Keratinocyte (primary cell): Measurements from ENCODE around the gene SGIP1. TPM values are rescaled to one million over a fixed set of nuclear protein-coding genes. Genes with fewer than 3 reads are reported as not detected.

Experiments
- DNase-seq: peaks from one replicate; pipeline ENCODE4 v3.0.0-alpha.2; 2011; ENCODE audit warnings: low read depth, missing footprints, low spot score
- FAIRE-seq: peaks from 2 replicates; lab custom pipeline; 2011; peaks lifted over from hg19 to GRCh38; lab: Jason Lieb, UNC
- H2AFZ ChIP-seq: 2 replicates; pipeline ENCODE4 v1.6.0; 2012; ENCODE audit warnings: low read length, control low read depth, inconsistent platforms; ENCODE audit not compliant: control insufficient read depth
- H3K27ac ChIP-seq: 2 replicates; pipeline ENCODE4 v1.5.1; 2011; ENCODE audit warnings: low read length; ENCODE audit not compliant: control insufficient read depth, insufficient read depth
- H3K27me3 ChIP-seq: 3 replicates; pipeline ENCODE4 v1.6.0; 2011; ENCODE audit warnings: low read length; ENCODE audit not compliant: control insufficient read depth, insufficient read depth; ENCODE audit errors: extremely low read depth
- H3K36me3 ChIP-seq, 2 experiments: 2 replicates in 1 of 2; 3 replicates in 1 of 2; pipeline ENCODE4 v1.5.1; 2011; ENCODE audit warnings: low read length in 2 of 2, mild to moderate bottlenecking in 1 of 2; ENCODE audit not compliant: control insufficient read depth in 2 of 2, insufficient read depth in 2 of 2; ENCODE audit errors: extremely low read depth in 1 of 2
- H3K4me1 ChIP-seq: 3 replicates; pipeline ENCODE4 v1.5.1; 2011; ENCODE audit warnings: low read length; ENCODE audit not compliant: control insufficient read depth, insufficient read depth; ENCODE audit errors: extremely low read depth
- H3K4me2 ChIP-seq: 3 replicates; pipeline ENCODE4 v1.6.0; 2011; ENCODE audit warnings: low read depth, low read length; ENCODE audit not compliant: control insufficient read depth, insufficient read depth; ENCODE audit errors: extremely low read depth
- H3K4me3 ChIP-seq, 3 experiments: fragments of 200-600 bp in 1 of 3; sonication (generic) in 1 of 3; 2 replicates in 2 of 3; 3 replicates in 1 of 3; pipeline ENCODE4 v1.5.1; 2011 to 2016; ENCODE audit warnings: low read length in 3 of 3, mild to moderate bottlenecking in 3 of 3, control low read depth in 2 of 3, inconsistent platforms in 1 of 3, low read depth in 1 of 3, mixed read lengths in 1 of 3, mixed run types in 1 of 3, moderate library complexity in 1 of 3; ENCODE audit not compliant: control insufficient read depth in 2 of 3, insufficient read depth in 2 of 3; ENCODE audit errors: extremely low read depth in 1 of 3
- H3K79me2 ChIP-seq: 2 replicates; pipeline ENCODE4 v1.6.0; 2012; ENCODE audit warnings: low read length; ENCODE audit not compliant: control insufficient read depth, insufficient read depth
- H3K9ac ChIP-seq: 3 replicates; pipeline ENCODE4 v1.6.0; 2011; ENCODE audit warnings: low read length; ENCODE audit not compliant: control insufficient read depth, insufficient read depth; ENCODE audit errors: extremely low read depth
- H3K9me1 ChIP-seq: 3 replicates; pipeline ENCODE4 v1.6.0; 2011; ENCODE audit warnings: low read length; ENCODE audit not compliant: control insufficient read depth, insufficient read depth; ENCODE audit errors: extremely low read depth
- H3K9me3 ChIP-seq: 2 replicates; pipeline ENCODE4 v1.5.1; 2012; ENCODE audit warnings: low read depth, low read length; ENCODE audit not compliant: control insufficient read depth
- H4K20me1 ChIP-seq: 3 replicates; pipeline ENCODE4 v1.6.0; 2011; ENCODE audit warnings: low read length; ENCODE audit not compliant: control insufficient read depth, insufficient read depth; ENCODE audit errors: extremely low read depth
- EZH2 ChIP-seq: IDR thresholded peaks from one replicate; pipeline ENCODE4 v1.6.1; 2012; ENCODE audit warnings: inconsistent platforms, mild to moderate bottlenecking, low read length, moderate library complexity
- dilution Hi-C: fragments of 300-500 bp; cut with MboI; formaldehyde crosslinking; loops from one replicate; pipeline ENCODE4 v1.7.0; 2020; ENCODE audit warnings: low sequenced_read_pairs; ENCODE audit not compliant: extremely low pct_ligation_motif_present
- polyA plus RNA-seq, 5 experiments: library from polyadenylated mRNA; depleted of rRNA in 3 of 5; stranded (reverse) in 3 of 5; stranded (forward) in 1 of 5; unstranded in 1 of 5; fragments of >200 nt; gene quantifications; 1 replicate in 1 of 5; 2 replicates in 3 of 5; 3 replicates in 1 of 5; pipeline versions ENCODE4 v1.2.1 to v1.2.3, GENCODE V29; 2011 to 2012; ENCODE audit warnings: missing spikeins in 2 of 5, low read depth in 1 of 5, low replicate concordance in 1 of 5
- TF ChIP-seq, protein P1 (sequence below), 3 experiments: IDR thresholded peaks in 1 of 3; conservative IDR thresholded peaks in 1 of 3; optimal IDR thresholded peaks in 1 of 3; 2 replicates in 2 of 3; 3 replicates in 1 of 3; pipeline versions ENCODE3 to v1.5.1; 2011; ENCODE audit warnings: low read length in 3 of 3, mild to moderate bottlenecking in 3 of 3, moderate library complexity in 2 of 3, control low read depth in 1 of 3, inconsistent platforms in 1 of 3; ENCODE audit not compliant: insufficient read depth in 2 of 3; ENCODE audit errors: extremely low read depth in 1 of 3

The SGIP1 gene
- polyA plus RNA-seq, 1 donor (not counting 4 experiments of a cell fraction or from before 2014, with no cell fraction given): 0.05 TPM

DNA sequence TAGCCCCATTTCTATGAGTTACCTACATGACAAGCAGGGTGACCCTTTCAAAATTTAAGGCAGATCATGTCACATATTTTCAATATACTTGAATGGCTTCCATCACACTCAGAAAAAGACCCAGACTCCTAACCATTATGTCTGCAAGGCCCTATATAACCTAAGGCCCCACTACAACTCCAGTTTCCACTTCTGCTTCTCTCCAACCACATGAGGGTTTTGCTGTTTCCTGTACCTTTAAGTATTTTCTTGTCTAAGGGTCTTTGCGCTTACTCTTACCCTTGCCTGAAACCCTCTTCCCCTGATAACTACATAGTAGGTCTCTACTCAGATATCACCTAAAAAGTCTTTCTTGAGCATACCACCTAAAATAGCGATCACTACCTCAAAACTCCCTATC is 46.1 kb downstream of the SGIP1 start:
- FAIRE-seq (no peak), DNase-seq (no peak)
- no peak overlapping the region for H3K9ac ChIP-seq
- no peak overlapping the region for H2AFZ ChIP-seq
- dilution Hi-C loops: no loop called here
- H3K79me2 ChIP-seq: no peaks in the 10 kb centered on the region
- no peak for TF ChIP-seq EZH2
- H3K9me1 ChIP-seq: peaks cover 2% of the 10 kb centered on the region
- no peaks in the 10 kb centered on the region for H3K27me3 ChIP-seq
- no peak overlapping the region for H3K27ac ChIP-seq
- no peaks in the 10 kb centered on the region for H3K9me3 ChIP-seq
- no peaks in the 10 kb centered on the region for H3K36me3 ChIP-seq
- no peaks in the 10 kb centered on the region for H4K20me1 ChIP-seq
- H3K4me1 ChIP-seq: peaks cover 20% of the 10 kb centered on the region
- no peak overlapping the region for H3K4me2 ChIP-seq
- no peak overlapping the region for H3K4me3 ChIP-seq

GRCh38 chr1:66583021-66583420 is 49.1 kb downstream of the SGIP1 start:
- Histone ChIP-seq H3K4me2 (no peak overlapping the region), H3K79me2 (no peaks in the 10 kb centered on the region), H3K9me1 (no peaks in the 10 kb centered on the region), H4K20me1 (no peaks in the 10 kb centered on the region), H3K27ac (no peak overlapping the region), H3K36me3 (no peaks in the 10 kb centered on the region), H3K9ac (no peak overlapping the region), H3K4me1 (no peaks in the 10 kb centered on the region), H3K27me3 (no peaks in the 10 kb centered on the region), H3K4me3 (no peak overlapping the region), H2AFZ (no peak overlapping the region), H3K9me3 (no peaks in the 10 kb centered on the region)
- no peak for FAIRE-seq
- DNase-seq: no peak
- dilution Hi-C loops: no loop called here
- TF ChIP-seq, protein P1, sequence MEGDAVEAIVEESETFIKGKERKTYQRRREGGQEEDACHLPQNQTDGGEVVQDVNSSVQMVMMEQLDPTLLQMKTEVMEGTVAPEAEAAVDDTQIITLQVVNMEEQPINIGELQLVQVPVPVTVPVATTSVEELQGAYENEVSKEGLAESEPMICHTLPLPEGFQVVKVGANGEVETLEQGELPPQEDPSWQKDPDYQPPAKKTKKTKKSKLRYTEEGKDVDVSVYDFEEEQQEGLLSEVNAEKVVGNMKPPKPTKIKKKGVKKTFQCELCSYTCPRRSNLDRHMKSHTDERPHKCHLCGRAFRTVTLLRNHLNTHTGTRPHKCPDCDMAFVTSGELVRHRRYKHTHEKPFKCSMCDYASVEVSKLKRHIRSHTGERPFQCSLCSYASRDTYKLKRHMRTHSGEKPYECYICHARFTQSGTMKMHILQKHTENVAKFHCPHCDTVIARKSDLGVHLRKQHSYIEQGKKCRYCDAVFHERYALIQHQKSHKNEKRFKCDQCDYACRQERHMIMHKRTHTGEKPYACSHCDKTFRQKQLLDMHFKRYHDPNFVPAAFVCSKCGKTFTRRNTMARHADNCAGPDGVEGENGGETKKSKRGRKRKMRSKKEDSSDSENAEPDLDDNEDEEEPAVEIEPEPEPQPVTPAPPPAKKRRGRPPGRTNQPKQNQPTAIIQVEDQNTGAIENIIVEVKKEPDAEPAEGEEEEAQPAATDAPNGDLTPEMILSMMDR (optimal IDR thresholded peaks at IDR 0.05 in 1 of 3, IDR thresholded peaks at IDR 0.05 in 1 of 3, conservative IDR thresholded peaks at IDR 0.05 in 1 of 3; ENCODE audit: extremely low read depth in 1 of 3, insufficient read depth in 2 of 3, low read length in 3 of 3): no peak
- no peak for TF ChIP-seq EZH2

- H3K4me3 ChIP-seq: no peak overlapping the region
- no peaks in the 10 kb centered on the region for H3K79me2 ChIP-seq
- no peaks in the 10 kb centered on the region for H3K27me3 ChIP-seq
- H3K4me1 ChIP-seq: no peaks in the 10 kb centered on the region
- no peak overlapping the region for H3K4me2 ChIP-seq
- no peak for FAIRE-seq
- no peak for DNase-seq
- peak overlapping the region; percentile 45 for H2AFZ ChIP-seq
- no peaks in the 10 kb centered on the region for H3K9me3 ChIP-seq
- no peak overlapping the region for H3K27ac ChIP-seq
- no peaks in the 10 kb centered on the region for H4K20me1 ChIP-seq
- H3K36me3 ChIP-seq: no peaks in the 10 kb centered on the region
- dilution Hi-C loops: no loop called here
- TF ChIP-seq, protein P1 (optimal IDR thresholded peaks at IDR 0.05 in 1 of 3, IDR thresholded peaks at IDR 0.05 in 1 of 3, conservative IDR thresholded peaks at IDR 0.05 in 1 of 3; ENCODE audit: extremely low read depth in 1 of 3, insufficient read depth in 2 of 3, low read length in 3 of 3): no peak
- TF ChIP-seq EZH2: no peak
- H3K9me1 ChIP-seq: no peaks in the 10 kb centered on the region
- H3K9ac ChIP-seq: no peak overlapping the region
These were observed 51.0 kb downstream of the SGIP1 start for GRCh38 chr1:66585002-66585401.
